Ascending aorta (tissue), 2 donors: ENCODE results near the gene TULP3. TPM values are rescaled to one million over a fixed set of nuclear protein-coding genes. Genes with fewer than 3 reads are reported as not detected.

ENCODE experiments used
- DNase-seq, 2 donors: peaks; one replicate each; pipeline ENCODE4 v3.0.0-alpha.2; 2019; ENCODE audit warnings: low spot score in 2 of 2
- H3K27ac ChIP-seq, 2 donors: fragments of 200-600 bp; sonication (generic); one replicate each; pipeline ENCODE4 v1.5.1; 2016 to 2017; ENCODE audit warnings: mild to moderate bottlenecking in 1 of 2
- H3K27me3 ChIP-seq: fragments of 200-600 bp; sonication (generic); one replicate; pipeline ENCODE4 v1.5.1; 2017
- H3K36me3 ChIP-seq, 2 donors: fragments of 200-600 bp; sonication (generic); one replicate each; pipeline ENCODE4 v1.5.1; 2016
- H3K4me1 ChIP-seq, 2 donors: fragments of 200-600 bp; sonication (generic); one replicate each; pipeline ENCODE4 v1.5.1; 2016 to 2017; ENCODE audit warnings: mild to moderate bottlenecking in 1 of 2
- H3K4me3 ChIP-seq, 2 donors: fragments of 200-600 bp; sonication (generic); one replicate each; pipeline ENCODE4 v1.5.1; 2016 to 2017; ENCODE audit warnings: mild to moderate bottlenecking in 1 of 2
- H3K9me3 ChIP-seq, 2 donors: fragments of 200-600 bp; sonication (generic); one replicate each; pipeline ENCODE4 v1.5.1; 2016
- intact Hi-C: fragments of 100-400 bp; cut with DNase I; formaldehyde crosslinking; loops from one replicate; pipeline ENCODE4 v1.15.1; 2023
- total RNA-seq: library from RNA; depleted of rRNA; stranded (reverse); fragments of >200 nt; gene quantifications from one replicate; pipeline ENCODE4 v1.1.0, GENCODE V29; 2016
- TF ChIP-seq, protein P1 (sequence below), 3 experiments: fragments of 200-600 bp in 2 of 3; fragments of 450-650 bp in 1 of 3; sonication (generic) in 2 of 3; IDR thresholded peaks; one replicate each; pipeline ENCODE4 v1.5.1; 2016 to 2019; ENCODE audit warnings: antibody characterized with exemption in 3 of 3, mild to moderate bottlenecking in 1 of 3, moderate library complexity in 1 of 3

Gene TULP3
- total RNA-seq, 1 donor from 2014 or later = 24.8 TPM

DNA sequence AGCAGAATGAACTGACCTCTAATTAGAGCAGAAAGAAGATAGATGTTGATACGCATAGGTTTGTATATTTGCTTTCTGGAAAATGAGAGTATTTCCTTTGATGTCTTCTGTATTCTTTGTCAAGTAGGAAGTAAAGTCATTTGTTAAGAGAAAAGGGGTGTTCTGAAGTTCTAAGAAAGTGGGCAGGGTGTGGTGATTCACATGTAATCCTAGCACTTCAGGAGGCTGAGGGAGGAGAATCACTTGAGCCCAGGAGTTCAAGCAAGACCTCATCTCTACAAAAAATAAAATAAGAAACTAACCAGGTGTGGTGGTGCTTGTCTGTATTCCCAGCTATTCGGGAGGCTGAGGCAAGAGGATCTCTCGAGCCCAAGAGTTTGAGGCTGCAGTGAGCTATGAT, 10.8 kb upstream of the TULP3 start:
- TF ChIP-seq, protein P1, sequence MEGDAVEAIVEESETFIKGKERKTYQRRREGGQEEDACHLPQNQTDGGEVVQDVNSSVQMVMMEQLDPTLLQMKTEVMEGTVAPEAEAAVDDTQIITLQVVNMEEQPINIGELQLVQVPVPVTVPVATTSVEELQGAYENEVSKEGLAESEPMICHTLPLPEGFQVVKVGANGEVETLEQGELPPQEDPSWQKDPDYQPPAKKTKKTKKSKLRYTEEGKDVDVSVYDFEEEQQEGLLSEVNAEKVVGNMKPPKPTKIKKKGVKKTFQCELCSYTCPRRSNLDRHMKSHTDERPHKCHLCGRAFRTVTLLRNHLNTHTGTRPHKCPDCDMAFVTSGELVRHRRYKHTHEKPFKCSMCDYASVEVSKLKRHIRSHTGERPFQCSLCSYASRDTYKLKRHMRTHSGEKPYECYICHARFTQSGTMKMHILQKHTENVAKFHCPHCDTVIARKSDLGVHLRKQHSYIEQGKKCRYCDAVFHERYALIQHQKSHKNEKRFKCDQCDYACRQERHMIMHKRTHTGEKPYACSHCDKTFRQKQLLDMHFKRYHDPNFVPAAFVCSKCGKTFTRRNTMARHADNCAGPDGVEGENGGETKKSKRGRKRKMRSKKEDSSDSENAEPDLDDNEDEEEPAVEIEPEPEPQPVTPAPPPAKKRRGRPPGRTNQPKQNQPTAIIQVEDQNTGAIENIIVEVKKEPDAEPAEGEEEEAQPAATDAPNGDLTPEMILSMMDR (IDR thresholded peaks at IDR 0.05) = no peak
- Histone ChIP-seq H3K9me3 (no peaks in the 10 kb centered on the region), H3K36me3 (no peaks in the 10 kb centered on the region), H3K4me1 (peaks cover 0 to 16% of the 10 kb centered on the region in 2 donors), H3K27me3 (no peaks in the 10 kb centered on the region), H3K4me3 (no peak overlapping the region), H3K27ac (no peak overlapping the region)
- DNase-seq = no peak
- intact Hi-C loops = loop anchor here (5.0 kb wide), 1 partner anchor 77 kb away; the partner anchor contains the start of gene TEAD4

- no peak for DNase-seq
- TF ChIP-seq, protein P1 (IDR thresholded peaks at IDR 0.05) = no peak
- intact Hi-C loops = loop anchor here (1.0 to 5.0 kb wide), 2 partner anchors 57 to 149 kb away; no protein-coding TSS in a partner anchor
- no peaks in the 10 kb centered on the region for H3K4me1 ChIP-seq
- no peaks in the 10 kb centered on the region for H3K36me3 ChIP-seq
- H3K4me3 ChIP-seq = no peak overlapping the region
- no peak overlapping the region for H3K27ac ChIP-seq
- no peaks in the 10 kb centered on the region for H3K27me3 ChIP-seq
- H3K9me3 ChIP-seq = no peaks in the 10 kb centered on the region
These were observed 5.9 kb upstream of the TULP3 start for GRCh38 chr12:2884810-2885209.

- H3K27me3 ChIP-seq = no peaks in the 10 kb centered on the region
- H3K9me3 ChIP-seq = no peaks in the 10 kb centered on the region
- peaks cover 0 to 8% of the 10 kb centered on the region in 2 donors for H3K4me1 ChIP-seq
- DNase-seq = no peak
- intact Hi-C loops = loop anchor here (5.0 kb wide), 1 partner anchor 55 kb away; no protein-coding TSS in a partner anchor
- H3K27ac ChIP-seq = no peak overlapping the region
- H3K36me3 ChIP-seq = no peaks in the 10 kb centered on the region
- H3K4me3 ChIP-seq = no peak overlapping the region
- TF ChIP-seq, protein P1 (IDR thresholded peaks at IDR 0.05) = no peak
These were observed 3.8 kb upstream of the TULP3 start for GRCh38 chr12:2886768-2887450.

DNA sequence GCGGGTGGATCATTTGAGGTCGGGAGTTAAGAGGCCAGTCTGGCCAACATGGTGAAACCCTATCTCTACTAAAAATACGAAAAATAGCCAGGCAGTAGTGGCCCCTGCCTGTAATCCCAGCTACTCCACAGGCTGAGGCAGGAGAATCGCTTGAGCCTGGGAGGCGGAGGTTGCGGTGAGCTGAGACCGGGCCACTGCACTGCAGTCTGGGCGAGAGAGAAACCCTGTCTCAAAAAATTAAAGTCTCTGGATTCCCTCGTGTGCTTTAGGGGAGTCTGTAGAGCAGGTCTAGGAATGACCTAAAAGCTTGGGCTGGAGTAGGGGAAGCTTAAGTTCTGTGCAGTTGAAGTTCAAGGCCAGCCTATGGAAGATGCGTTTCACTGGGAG, 697 bp upstream of the TULP3 start:
- Histone ChIP-seq H3K4me1 (peaks cover 0 to 23% of the 10 kb centered on the region in 2 donors), H3K4me3 (peak overlapping the region; percentile 62 to 93), H3K36me3 (no peaks in the 10 kb centered on the region), H3K27me3 (no peaks in the 10 kb centered on the region), H3K27ac (peak overlapping the region; percentile 94 to 97), H3K9me3 (no peaks in the 10 kb centered on the region)
- TF ChIP-seq, protein P1 (IDR thresholded peaks at IDR 0.05) = no peak
- intact Hi-C loops = loop anchor here (1.0 to 10.0 kb wide), 5 partner anchors 13 to 1385 kb away; partner anchors contain the start of genes CCND2, FOXM1, ITFG2 and RHNO1
- no peak for DNase-seq

GRCh38 chr12:2891240-2892053, 756 bp downstream of the TULP3 start:
- peak in 1 of 2 donors; percentile 79 for DNase-seq
- peak overlapping the region; percentile 62 to 93 for H3K4me3 ChIP-seq
- no peaks in the 10 kb centered on the region for H3K36me3 ChIP-seq
- H3K4me1 ChIP-seq = peaks cover 0 to 31% of the 10 kb centered on the region in 2 donors
- H3K9me3 ChIP-seq = no peaks in the 10 kb centered on the region
- H3K27me3 ChIP-seq = no peaks in the 10 kb centered on the region
- intact Hi-C loops = loop anchor here (2.0 to 10.0 kb wide), 3 partner anchors 79 to 1383 kb away; partner anchors contain the start of genes CCND2 and ITFG2
- TF ChIP-seq, protein P1 (IDR thresholded peaks at IDR 0.05) = no peak
- peak overlapping the region; percentile 94 to 97 for H3K27ac ChIP-seq
